KMS-11 (cell line): Measurements from ENCODE around the gene HOXB5.

Source experiments
- H2AFZ ChIP-seq: fragments of 200-600 bp; sonication (generic); 2 replicates; pipeline ENCODE4 v1.6.1; 2016; ENCODE audit warnings: antibody characterized with exemption, mixed run types, low read depth
- H3K27ac ChIP-seq: fragments of 200-600 bp; sonication (generic); 2 replicates; pipeline ENCODE4 v1.6.1; 2016; ENCODE audit warnings: mild to moderate bottlenecking, mixed run types
- H3K27me3 ChIP-seq: fragments of 200-600 bp; sonication (generic); 2 replicates; pipeline ENCODE4 v1.6.1; 2017; ENCODE audit warnings: mild to moderate bottlenecking, low read depth, mixed run types, moderate library complexity; ENCODE audit not compliant: insufficient read depth
- H3K36me3 ChIP-seq: fragments of 200-600 bp; sonication (generic); 2 replicates; pipeline ENCODE4 v1.6.1; 2017; ENCODE audit warnings: mild to moderate bottlenecking, mixed run types; ENCODE audit not compliant: insufficient read depth
- H3K4me1 ChIP-seq: fragments of 200-600 bp; sonication (generic); 2 replicates; pipeline ENCODE4 v1.6.1; 2016; ENCODE audit warnings: mild to moderate bottlenecking, low read depth, mixed run types; ENCODE audit not compliant: poor library complexity, severe bottlenecking
- H3K4me2 ChIP-seq: fragments of 200-600 bp; sonication (generic); 2 replicates; pipeline ENCODE4 v1.7.0; 2016; ENCODE audit warnings: mild to moderate bottlenecking, mixed run types
- H3K4me3 ChIP-seq: fragments of 200-600 bp; sonication (generic); IDR thresholded peaks from 2 replicates; pipeline ENCODE4 v1.6.1; 2017; ENCODE audit warnings: low read depth, low read length, mixed read lengths; ENCODE audit not compliant: insufficient read depth
- H3K79me2 ChIP-seq: fragments of 200-600 bp; sonication (generic); 2 replicates; pipeline ENCODE4 v1.6.1; 2016; ENCODE audit warnings: low read depth, mixed run types; ENCODE audit not compliant: insufficient read depth
- H3K9ac ChIP-seq: fragments of 200-600 bp; sonication (generic); 2 replicates; pipeline ENCODE4 v1.6.1; 2016; ENCODE audit warnings: mild to moderate bottlenecking, mixed run types
- H4K20me1 ChIP-seq: fragments of 200-600 bp; sonication (generic); 2 replicates; pipeline ENCODE4 v1.6.1; 2016; ENCODE audit warnings: mild to moderate bottlenecking, mixed run types; ENCODE audit not compliant: insufficient read depth
- CTCF ChIP-seq: fragments of 200-600 bp; sonication (generic); conservative IDR thresholded peaks from 2 replicates; pipeline ENCODE4 v1.6.1; 2017; ENCODE audit warnings: low read depth, mild to moderate bottlenecking, antibody characterized with exemption, low read length, moderate library complexity, mixed read lengths

The HOXB5 gene

DNA sequence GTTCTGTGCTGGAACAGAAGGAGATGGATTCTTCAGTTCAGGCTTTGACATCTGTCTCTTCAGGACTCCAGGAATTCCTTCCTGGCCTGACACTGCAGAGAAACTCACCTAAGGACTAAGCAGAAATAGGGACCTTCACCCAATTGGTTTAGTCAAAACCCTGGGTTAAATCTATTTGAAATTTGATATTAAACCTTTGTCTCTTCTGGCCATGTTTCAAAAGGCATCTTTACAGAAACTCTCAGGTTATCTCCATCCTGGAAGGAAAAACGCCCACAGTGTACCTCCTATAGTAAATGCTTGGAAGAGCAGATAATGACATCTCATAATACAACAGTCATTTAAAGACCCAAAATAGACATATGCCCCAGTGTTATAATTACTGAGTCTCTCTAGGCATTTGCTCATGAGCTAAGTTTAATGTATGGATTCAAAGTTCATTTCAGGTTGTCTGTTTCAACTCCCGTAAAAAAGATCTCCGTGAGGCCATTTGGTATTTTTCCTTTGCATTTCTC is 9.8 kb downstream of the HOXB5 start:
- H2AFZ ChIP-seq, result no peak overlapping the region
- no peak overlapping the region for H3K4me2 ChIP-seq
- TF ChIP-seq CTCF, result no peak
- no peak overlapping the region for H3K9ac ChIP-seq
- no peak overlapping the region for H3K27ac ChIP-seq
- peaks cover 3% of the 10 kb centered on the region; the same call in 1 of the 2 replicates for H3K27me3 ChIP-seq
- no peaks in the 10 kb centered on the region for H3K4me1 ChIP-seq
- H4K20me1 ChIP-seq, result no peaks in the 10 kb centered on the region
- no peaks in the 10 kb centered on the region for H3K79me2 ChIP-seq
- H3K36me3 ChIP-seq, result no peaks in the 10 kb centered on the region
- no peak overlapping the region for H3K4me3 ChIP-seq

DNA sequence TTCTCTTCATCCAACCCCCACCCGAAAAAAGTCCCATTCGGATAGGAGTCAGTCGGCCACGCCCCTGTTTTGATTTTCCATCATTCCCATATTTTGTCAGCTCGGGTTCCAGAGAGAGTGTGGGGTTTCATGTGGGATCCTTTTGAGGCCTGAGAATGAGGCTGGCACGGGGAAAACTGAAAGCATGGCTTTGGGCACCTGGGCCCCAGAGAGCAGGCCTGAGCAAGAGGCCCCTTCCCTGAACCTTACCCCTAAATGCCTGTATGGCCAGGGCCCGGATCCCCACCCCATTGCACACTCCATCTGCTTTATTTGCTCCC is 10.9 kb downstream of the HOXB5 start:
- H3K4me2 ChIP-seq, result no peak overlapping the region

DNA sequence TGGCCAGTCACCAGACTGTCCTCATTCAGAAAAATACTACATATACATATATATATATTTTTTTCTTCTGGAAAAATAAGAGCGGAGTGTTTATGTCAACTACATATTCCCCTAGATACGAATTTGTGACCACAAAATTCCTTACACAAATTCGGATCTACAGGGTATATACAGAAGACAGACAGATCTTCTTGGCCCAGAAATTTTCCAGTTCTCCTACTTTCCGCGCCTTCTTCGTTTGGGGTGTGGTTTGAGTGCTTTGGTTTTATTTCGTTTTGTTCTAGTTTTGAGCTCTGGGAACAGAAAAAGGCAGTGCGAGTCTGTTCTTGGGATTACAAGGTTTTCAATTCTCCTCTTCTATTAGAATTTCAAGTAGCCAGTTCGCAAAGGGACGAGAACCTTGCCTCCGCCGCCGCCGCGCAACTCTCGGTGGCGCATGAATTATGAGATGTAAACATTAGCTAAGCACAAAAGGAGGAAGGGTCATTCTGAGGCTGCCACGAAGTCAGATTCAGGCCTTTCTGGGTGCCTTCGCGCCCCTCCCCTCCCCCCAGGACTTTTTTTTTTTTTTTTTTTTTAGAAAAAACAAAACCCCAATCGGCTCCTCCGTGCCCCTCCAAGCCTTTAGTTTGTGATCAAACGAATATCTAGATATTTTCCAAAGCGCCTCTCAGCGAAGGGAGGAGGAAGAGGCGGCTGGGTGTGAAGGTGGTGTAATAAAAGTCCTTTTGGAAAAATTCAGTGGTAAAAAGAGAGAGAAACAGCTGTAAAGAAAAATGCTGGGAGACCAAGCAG is 13.6 kb downstream of the HOXB5 start:
- H3K9ac ChIP-seq, result no peak overlapping the region

More for the DNA sequence above, 10.9 kb downstream of the HOXB5 start:
- H3K4me3 ChIP-seq, result no peak overlapping the region
- no peak overlapping the region for H2AFZ ChIP-seq
- TF ChIP-seq CTCF, result no peak
- H3K4me1 ChIP-seq, result no peaks in the 10 kb centered on the region
- no peaks in the 10 kb centered on the region for H3K36me3 ChIP-seq
- H4K20me1 ChIP-seq, result no peaks in the 10 kb centered on the region
- H3K27me3 ChIP-seq, result peaks cover 3% of the 10 kb centered on the region; the same call in 1 of the 2 replicates
- no peak overlapping the region for H3K27ac ChIP-seq
- no peaks in the 10 kb centered on the region for H3K79me2 ChIP-seq
- H3K9ac ChIP-seq, result no peak overlapping the region

GRCh38 chr17:48579471-48579759 is 14.2 kb downstream of the HOXB5 start:
- Histone ChIP-seq H3K27me3 (no peaks in the 10 kb centered on the region; the same call in 1 of the 2 replicates), H3K79me2 (no peaks in the 10 kb centered on the region), H4K20me1 (no peaks in the 10 kb centered on the region), H3K27ac (no peak overlapping the region), H3K4me2 (no peak overlapping the region), H3K4me3 (no peak overlapping the region), H3K4me1 (peaks cover 6% of the 10 kb centered on the region), H3K9ac (no peak overlapping the region), H3K36me3 (no peaks in the 10 kb centered on the region), H2AFZ (no peak overlapping the region)
- TF ChIP-seq CTCF, result no peak

More for the DNA sequence above, 13.6 kb downstream of the HOXB5 start:
- H3K4me3 ChIP-seq, result no peak overlapping the region
- H3K27ac ChIP-seq, result no peak overlapping the region
- H3K4me1 ChIP-seq, result peaks cover 6% of the 10 kb centered on the region
- H3K27me3 ChIP-seq, result no peaks in the 10 kb centered on the region; the same call in 1 of the 2 replicates
- no peaks in the 10 kb centered on the region for H3K79me2 ChIP-seq
- H3K36me3 ChIP-seq, result no peaks in the 10 kb centered on the region
- no peaks in the 10 kb centered on the region for H4K20me1 ChIP-seq
- H3K4me2 ChIP-seq, result no peak overlapping the region
- H2AFZ ChIP-seq, result no peak overlapping the region
- TF ChIP-seq CTCF, result no peak
